ENCODE data around the gene CKB.
"Not testable (repeated sequence)": the region's sequence is repeated elsewhere in the genome, so short reads cannot be mapped to it uniquely, and the experiment has no call there.

DNA sequence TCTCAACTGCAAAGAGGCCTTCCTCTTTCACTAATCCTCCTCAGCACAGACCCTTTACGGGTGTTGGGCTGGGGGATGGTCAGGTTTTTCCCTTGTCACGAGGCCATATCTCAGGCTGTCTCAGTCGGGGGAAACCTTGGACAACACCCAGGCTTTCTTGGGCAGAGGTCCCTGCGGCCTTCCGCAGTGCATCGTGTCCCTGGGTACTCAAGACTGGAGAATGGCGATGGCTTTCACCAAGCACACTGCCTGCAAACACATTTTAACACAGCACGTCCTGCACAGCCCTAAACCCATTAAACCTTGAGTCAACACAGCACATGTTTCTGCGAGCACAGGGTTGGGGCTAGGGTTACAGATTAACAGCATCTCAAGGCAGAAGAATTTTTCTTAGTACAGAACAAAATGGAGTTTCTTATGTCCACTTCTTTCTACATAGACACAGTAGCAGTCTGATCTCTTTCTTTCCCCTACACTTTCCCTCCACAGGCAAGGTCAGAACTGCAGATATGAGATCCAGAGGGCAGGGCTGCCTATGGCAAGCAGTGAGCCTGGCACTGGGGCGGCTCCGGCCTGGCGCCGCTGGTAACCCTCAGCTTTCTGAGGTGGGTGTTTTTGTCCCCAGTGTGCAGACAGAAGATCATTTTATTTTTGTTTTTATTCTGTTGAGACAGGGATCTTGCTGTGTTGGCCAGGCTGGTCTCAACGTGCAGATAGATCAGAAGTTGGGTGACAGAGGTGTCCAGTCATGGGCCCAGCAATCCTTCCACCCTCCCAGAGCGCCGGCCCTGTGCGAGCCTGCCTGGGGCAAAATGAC, 3.0 kb upstream of the CKB start:
- TF ChIP-seq, protein P1, sequence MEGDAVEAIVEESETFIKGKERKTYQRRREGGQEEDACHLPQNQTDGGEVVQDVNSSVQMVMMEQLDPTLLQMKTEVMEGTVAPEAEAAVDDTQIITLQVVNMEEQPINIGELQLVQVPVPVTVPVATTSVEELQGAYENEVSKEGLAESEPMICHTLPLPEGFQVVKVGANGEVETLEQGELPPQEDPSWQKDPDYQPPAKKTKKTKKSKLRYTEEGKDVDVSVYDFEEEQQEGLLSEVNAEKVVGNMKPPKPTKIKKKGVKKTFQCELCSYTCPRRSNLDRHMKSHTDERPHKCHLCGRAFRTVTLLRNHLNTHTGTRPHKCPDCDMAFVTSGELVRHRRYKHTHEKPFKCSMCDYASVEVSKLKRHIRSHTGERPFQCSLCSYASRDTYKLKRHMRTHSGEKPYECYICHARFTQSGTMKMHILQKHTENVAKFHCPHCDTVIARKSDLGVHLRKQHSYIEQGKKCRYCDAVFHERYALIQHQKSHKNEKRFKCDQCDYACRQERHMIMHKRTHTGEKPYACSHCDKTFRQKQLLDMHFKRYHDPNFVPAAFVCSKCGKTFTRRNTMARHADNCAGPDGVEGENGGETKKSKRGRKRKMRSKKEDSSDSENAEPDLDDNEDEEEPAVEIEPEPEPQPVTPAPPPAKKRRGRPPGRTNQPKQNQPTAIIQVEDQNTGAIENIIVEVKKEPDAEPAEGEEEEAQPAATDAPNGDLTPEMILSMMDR (IDR thresholded peaks at IDR 0.05), result not testable (repeated sequence)
- TF ChIP-seq EZH2 (IDR thresholded peaks at IDR 0.05; ENCODE audit: borderline replicate concordance, insufficient read depth, low read depth, low read length, poor library complexity, severe bottlenecking), result not testable (repeated sequence)
